Stimulated activated memory B cell treated with anti-CD40 and anti-IgM and Interleukin-4, amounts not matched to agents 10 μg/mL and 1 μg/mL and 100 μg/mL, for 72 hours (primary cell): Measurements from ENCODE around the gene ECM1.

Source experiments
- ATAC-seq: fragments of 150-1000 bp; cut with Tn5 transposase; 2 replicates; pipeline ENCODE4 v1.10.0; 2021
- H3K27ac Mint-ChIP-seq: one replicate; pipeline ENCODE4 v1.8.0; 2022; ENCODE audit warnings: mild to moderate bottlenecking, mixed read lengths
- H3K27me3 Mint-ChIP-seq: one replicate; pipeline ENCODE4 v1.8.0; 2022; ENCODE audit warnings: mixed read lengths
- H3K36me3 Mint-ChIP-seq: one replicate; pipeline ENCODE4 v1.8.0; 2022; ENCODE audit warnings: mixed read lengths
- H3K4me1 Mint-ChIP-seq: one replicate; pipeline ENCODE4 v1.8.0; 2022; ENCODE audit warnings: mixed read lengths
- H3K4me3 Mint-ChIP-seq: one replicate; pipeline ENCODE4 v1.8.0; 2022; ENCODE audit warnings: mild to moderate bottlenecking, moderate library complexity, mixed read lengths
- H3K9me3 Mint-ChIP-seq: one replicate; pipeline ENCODE4 v1.8.0; 2022; ENCODE audit warnings: mixed read lengths

Gene ECM1

GRCh38 chr1:150548632-150549495, 41.0 kb downstream of the ECM1 start, which contains the start of gene ADAMTSL4:
Gene ADAMTSL4, plus strand, starts transcription at chr1:150549408. Its CDS starts 2,881 bp downstream, at chr1:150552289.
- peaks cover 39% of the 10 kb centered on the region for H3K4me1 Mint-ChIP-seq
- no peak within 1 kb of the TSS for H3K27ac Mint-ChIP-seq
- H3K27me3 Mint-ChIP-seq = peaks cover 27% of the 10 kb centered on the region
- peak within 1 kb of the TSS; percentile 67 for H3K4me3 Mint-ChIP-seq
- H3K36me3 Mint-ChIP-seq = no peaks in the 10 kb centered on the region
- no peaks in the 10 kb centered on the region for H3K9me3 Mint-ChIP-seq
- ATAC-seq = peak; percentile 77

GRCh38 chr1:150549496-150550221, 41.8 kb downstream of the ECM1 start:
- Mint-ChIP-seq H3K27ac (no peak overlapping the region), H3K4me1 (peaks cover 39% of the 10 kb centered on the region), H3K9me3 (no peaks in the 10 kb centered on the region), H3K27me3 (peaks cover 27% of the 10 kb centered on the region), H3K36me3 (no peaks in the 10 kb centered on the region), H3K4me3 (peak overlapping the region; percentile 60)
- no peak for ATAC-seq

- H3K27me3 Mint-ChIP-seq = peaks cover 24% of the 10 kb centered on the region
- no peak overlapping the region for H3K27ac Mint-ChIP-seq
- no peak overlapping the region for H3K4me3 Mint-ChIP-seq
Measured at GRCh38 chr1:150550222-150551050, 42.5 kb downstream of the ECM1 start.

GRCh38 chr1:150551051-150551783, 43.3 kb downstream of the ECM1 start:
- Mint-ChIP-seq H3K36me3 (no peaks in the 10 kb centered on the region), H3K9me3 (no peaks in the 10 kb centered on the region), H3K27ac (peak overlapping the region; percentile 30), H3K27me3 (peaks cover 16% of the 10 kb centered on the region), H3K4me1 (peaks cover 39% of the 10 kb centered on the region), H3K4me3 (no peak overlapping the region)
- no peak for ATAC-seq

More at GRCh38 chr1:150550222-150551050, 42.5 kb downstream of the ECM1 start:
- Mint-ChIP-seq H3K9me3 (no peaks in the 10 kb centered on the region), H3K4me1 (peaks cover 39% of the 10 kb centered on the region), H3K36me3 (no peaks in the 10 kb centered on the region)
- no peak for ATAC-seq

- no peaks in the 10 kb centered on the region for H3K9me3 Mint-ChIP-seq
- peak overlapping the region; percentile 30 for H3K27ac Mint-ChIP-seq
- peaks cover 10% of the 10 kb centered on the region for H3K27me3 Mint-ChIP-seq
Measured at GRCh38 chr1:150551784-150552127, 43.8 kb downstream of the ECM1 start.

GRCh38 chr1:150552128-150552910, 44.4 kb downstream of the ECM1 start:
- peak overlapping the region; percentile 30 for H3K27ac Mint-ChIP-seq

More at GRCh38 chr1:150551784-150552127, 43.8 kb downstream of the ECM1 start:
- Mint-ChIP-seq H3K36me3 (no peaks in the 10 kb centered on the region), H3K4me3 (no peak overlapping the region), H3K4me1 (peaks cover 39% of the 10 kb centered on the region)
- no peak for ATAC-seq

GRCh38 chr1:150552911-150553289, 45.0 kb downstream of the ECM1 start:
- Mint-ChIP-seq H3K4me3 (no peak overlapping the region), H3K4me1 (peaks cover 39% of the 10 kb centered on the region), H3K27ac (peak overlapping the region; percentile 30), H3K27me3 (peaks cover 8% of the 10 kb centered on the region), H3K9me3 (no peaks in the 10 kb centered on the region), H3K36me3 (no peaks in the 10 kb centered on the region)
- no peak for ATAC-seq

More at GRCh38 chr1:150552128-150552910, 44.4 kb downstream of the ECM1 start:
- Mint-ChIP-seq H3K4me3 (no peak overlapping the region), H3K9me3 (no peaks in the 10 kb centered on the region), H3K36me3 (no peaks in the 10 kb centered on the region), H3K4me1 (peaks cover 39% of the 10 kb centered on the region), H3K27me3 (peaks cover 8% of the 10 kb centered on the region)
- no peak for ATAC-seq

- H3K4me3 Mint-ChIP-seq = no peak overlapping the region
- H3K36me3 Mint-ChIP-seq = no peaks in the 10 kb centered on the region
- H3K27me3 Mint-ChIP-seq = peaks cover 8% of the 10 kb centered on the region
- H3K9me3 Mint-ChIP-seq = no peaks in the 10 kb centered on the region
- ATAC-seq = no peak
- H3K27ac Mint-ChIP-seq = no peak overlapping the region
- H3K4me1 Mint-ChIP-seq = peaks cover 39% of the 10 kb centered on the region
Measured at GRCh38 chr1:150553392-150554085, 45.6 kb downstream of the ECM1 start.

GRCh38 chr1:150554086-150554452, 46.2 kb downstream of the ECM1 start:
- Mint-ChIP-seq H3K4me1 (peaks cover 39% of the 10 kb centered on the region), H3K9me3 (no peaks in the 10 kb centered on the region), H3K4me3 (no peak overlapping the region), H3K27me3 (peaks cover 8% of the 10 kb centered on the region), H3K27ac (no peak overlapping the region), H3K36me3 (no peaks in the 10 kb centered on the region)
- ATAC-seq = no peak

- Mint-ChIP-seq H3K27ac (no peak overlapping the region), H3K9me3 (no peaks in the 10 kb centered on the region), H3K4me1 (peaks cover 38% of the 10 kb centered on the region), H3K36me3 (no peaks in the 10 kb centered on the region), H3K4me3 (no peak overlapping the region), H3K27me3 (no peaks in the 10 kb centered on the region)
- ATAC-seq = no peak
Measured at GRCh38 chr1:150555198-150555970, 47.5 kb downstream of the ECM1 start.

- H3K36me3 Mint-ChIP-seq = no peaks in the 10 kb centered on the region
- no peak overlapping the region for H3K27ac Mint-ChIP-seq
- no peak for ATAC-seq
- peaks cover 38% of the 10 kb centered on the region for H3K4me1 Mint-ChIP-seq
- H3K9me3 Mint-ChIP-seq = no peaks in the 10 kb centered on the region
- H3K27me3 Mint-ChIP-seq = no peaks in the 10 kb centered on the region
- no peak overlapping the region for H3K4me3 Mint-ChIP-seq
Measured at GRCh38 chr1:150555971-150556865, 48.3 kb downstream of the ECM1 start.

GRCh38 chr1:150557065-150557600, 49.2 kb downstream of the ECM1 start:
- Mint-ChIP-seq H3K27me3 (no peaks in the 10 kb centered on the region), H3K4me1 (peaks cover 37% of the 10 kb centered on the region), H3K36me3 (no peaks in the 10 kb centered on the region), H3K9me3 (no peaks in the 10 kb centered on the region), H3K27ac (no peak overlapping the region), H3K4me3 (no peak overlapping the region)
- no peak for ATAC-seq
